IMR-90 (cell line): ENCODE results near the gene ABCC3. TPM values are rescaled to one million over a fixed set of nuclear protein-coding genes. Genes with fewer than 3 reads are reported as not detected.

Source experiments
- ATAC-seq: fragments of 200-7000 bp; cut with Tn5 transposase; 2 replicates; pipeline ENCODE4 v1.9.1; 2020; ENCODE audit warnings: low read depth, mild to moderate bottlenecking, moderate library complexity
- BruUV-seq: library from RNA; stranded (reverse); fragments of 400-500 nt; replicated peaks from 2 replicates; lab custom pipeline; 2021; lab: Mats Ljungman, UMichigan
- CTCF ChIA-PET: fragments of 300-600 bp; formaldehyde crosslinking; extraction: SDS; loops from one replicate; lab custom pipeline; 2021; ENCODE audit warnings: antibody characterized with exemption; lab: Yijun Ruan, JAX
- POLR2A ChIA-PET: fragments of 300-600 bp; sonication (Branson Sonifier 250); formaldehyde crosslinking; loops from one replicate; lab custom pipeline; 2022; ENCODE audit warnings: antibody characterized with exemption; ENCODE audit not compliant: unreplicated experiment; lab: Charles Lee
- DNase-seq: peaks from one replicate; pipeline ENCODE4 v3.0.0; 2013
- H2AFZ ChIP-seq: replicated peaks from 2 replicates; pipeline ENCODE3; 2013; ENCODE audit warnings: low read length, mild to moderate bottlenecking; ENCODE audit not compliant: poor library complexity
- H2AK5ac ChIP-seq: 2 replicates; pipeline ENCODE4 v1.6.1; 2013; ENCODE audit warnings: low read depth, low read length, inconsistent platforms
- H2AK9ac ChIP-seq: replicated peaks from 2 replicates; pipeline ENCODE3; 2013; ENCODE audit warnings: mild to moderate bottlenecking, low read depth, low read length, moderate library complexity; ENCODE audit not compliant: poor library complexity
- H2BK120ac ChIP-seq: 2 replicates; pipeline ENCODE4 v1.6.1; 2013; ENCODE audit warnings: low read depth, low read length, inconsistent platforms
- H2BK15ac ChIP-seq: 3 replicates; pipeline ENCODE4 v1.6.1; 2013; ENCODE audit warnings: low read depth, low read length, inconsistent platforms
- H2BK20ac ChIP-seq: 2 replicates; pipeline ENCODE4 v1.6.1; 2013; ENCODE audit warnings: low read depth, mild to moderate bottlenecking, inconsistent platforms, low read length, moderate library complexity
- H2BK5ac ChIP-seq: 2 replicates; pipeline ENCODE4 v1.6.1; 2013; ENCODE audit warnings: mild to moderate bottlenecking, low read depth, low read length, inconsistent platforms; ENCODE audit not compliant: poor library complexity, severe bottlenecking
- H3K14ac ChIP-seq: replicated peaks from 2 replicates; pipeline ENCODE4 v1.6.1; 2013; ENCODE audit warnings: low read depth, low read length, inconsistent platforms
- H3K18ac ChIP-seq: 2 replicates; pipeline ENCODE4 v1.6.1; 2013; ENCODE audit warnings: low read depth, low read length, control low read depth
- H3K23ac ChIP-seq: 2 replicates; pipeline ENCODE4 v1.6.1; 2013; ENCODE audit warnings: low read depth, low read length, inconsistent platforms
- H3K27ac ChIP-seq: 2 replicates; pipeline ENCODE4 v1.5.1; 2013; ENCODE audit warnings: mild to moderate bottlenecking, control low read depth, low read length; ENCODE audit not compliant: insufficient read depth
- H3K27me3 ChIP-seq: 2 replicates; pipeline ENCODE4 v1.6.1; 2013; ENCODE audit warnings: low read length; ENCODE audit not compliant: control insufficient read depth, insufficient read depth
- H3K36me3 ChIP-seq: 2 replicates; pipeline ENCODE4 v1.6.1; 2013; ENCODE audit warnings: low read length, mixed read lengths; ENCODE audit not compliant: control insufficient read depth, insufficient read depth
- H3K4ac ChIP-seq: 2 replicates; pipeline ENCODE4 v1.6.1; 2013; ENCODE audit warnings: low read depth, low read length, inconsistent platforms
- H3K4me1 ChIP-seq: 2 replicates; pipeline ENCODE4 v1.6.1; 2013; ENCODE audit warnings: low read length, mixed read lengths; ENCODE audit not compliant: control insufficient read depth, insufficient read depth
- H3K4me2 ChIP-seq: 2 replicates; pipeline ENCODE4 v1.6.1; 2013; ENCODE audit warnings: low read depth, mild to moderate bottlenecking, control low read depth, low read length, moderate library complexity
- H3K4me3 ChIP-seq: 2 replicates; pipeline ENCODE4 v1.5.1; 2013; ENCODE audit warnings: low read depth, mild to moderate bottlenecking, control low read depth, low read length, moderate library complexity; ENCODE audit not compliant: insufficient read depth
- H3K56ac ChIP-seq: 2 replicates; pipeline ENCODE4 v1.6.1; 2013; ENCODE audit warnings: low read length, inconsistent platforms; ENCODE audit not compliant: insufficient read depth; ENCODE audit errors: extremely low read depth
- H3K79me1 ChIP-seq, 2 experiments: 2 replicates each; pipeline ENCODE4 v1.6.1; 2013; ENCODE audit warnings: low read length in 2 of 2, inconsistent platforms in 1 of 2, low read depth in 1 of 2
- H3K9ac ChIP-seq: 2 replicates; pipeline ENCODE4 v1.6.1; 2013; ENCODE audit warnings: low read depth, low read length, control low read depth
- H3K9me1 ChIP-seq: 2 replicates; pipeline ENCODE4 v1.6.1; 2013; ENCODE audit warnings: low read length, inconsistent platforms; ENCODE audit not compliant: insufficient read depth
- H3K9me3 ChIP-seq: 2 replicates; pipeline ENCODE4 v1.6.1; 2013; ENCODE audit warnings: low read length; ENCODE audit not compliant: control insufficient read depth, insufficient read depth
- H4K20me1 ChIP-seq: 2 replicates; pipeline ENCODE4 v1.6.1; 2013; ENCODE audit warnings: low read length, inconsistent platforms; ENCODE audit not compliant: insufficient read depth
- H4K5ac ChIP-seq: 2 replicates; pipeline ENCODE4 v1.6.1; 2013; ENCODE audit warnings: mild to moderate bottlenecking, low read depth, low read length, control low read depth
- H4K8ac ChIP-seq, 2 experiments: 2 replicates each; pipeline ENCODE4 v1.6.1; 2013; ENCODE audit warnings: low read depth in 2 of 2, low read length in 2 of 2, control low read depth in 1 of 2, inconsistent platforms in 1 of 2
- H4K91ac ChIP-seq: 2 replicates; pipeline ENCODE4 v1.6.1; 2013; ENCODE audit warnings: low read depth, low read length, inconsistent platforms; ENCODE audit not compliant: insufficient read depth
- BHLHE40 ChIP-seq: fragments of 150-350 bp; IDR thresholded peaks from 2 replicates; pipeline ENCODE4 v1.6.1; 2016; ENCODE audit warnings: mild to moderate bottlenecking, low read depth, low read length
- CEBPB ChIP-seq: IDR thresholded peaks from 2 replicates; pipeline ENCODE4 v1.6.1; 2012; ENCODE audit warnings: low read depth, low read length, improper control_type of control experiment
- CHD1 ChIP-seq: IDR thresholded peaks from 2 replicates; pipeline ENCODE4 v1.6.1; 2012; ENCODE audit warnings: low read depth, low read length, improper control_type of control experiment
- CTCF ChIP-seq: conservative IDR thresholded peaks from 2 replicates; pipeline ENCODE4 v1.5.1; 2012; ENCODE audit warnings: mild to moderate bottlenecking, low read depth, low read length, improper control_type of control experiment
- FOS ChIP-seq: fragments of 150-350 bp; IDR thresholded peaks from 2 replicates; pipeline ENCODE4 v1.6.1; 2016; ENCODE audit warnings: low read depth, low read length
- MAFK ChIP-seq: IDR thresholded peaks from 2 replicates; pipeline ENCODE4 v1.6.1; 2012; ENCODE audit warnings: low read depth, low read length, improper control_type of control experiment
- MAZ ChIP-seq: IDR thresholded peaks from 2 replicates; pipeline ENCODE4 v1.6.1; 2012; ENCODE audit warnings: low read depth, mild to moderate bottlenecking, low read length, improper control_type of control experiment, moderate library complexity, borderline replicate concordance
- MXI1 ChIP-seq: IDR thresholded peaks from 2 replicates; pipeline ENCODE4 v1.6.1; 2012; ENCODE audit warnings: low read depth, mild to moderate bottlenecking, low read length, moderate library complexity, borderline replicate concordance
- NFE2L2 ChIP-seq: fragments of 150-350 bp; IDR thresholded peaks from 2 replicates; pipeline ENCODE4 v1.6.1; 2016; ENCODE audit warnings: low read depth, mild to moderate bottlenecking, low read length
- RAD21 ChIP-seq: IDR thresholded peaks from 2 replicates; pipeline ENCODE4 v1.6.1; 2012; ENCODE audit warnings: low read length, improper control_type of control experiment
- RCOR1 ChIP-seq: IDR thresholded peaks from 2 replicates; pipeline ENCODE4 v1.6.1; 2012; ENCODE audit warnings: mild to moderate bottlenecking, low read length, improper control_type of control experiment; ENCODE audit not compliant: insufficient replicate concordance
- RFX5 ChIP-seq: IDR thresholded peaks from 2 replicates; pipeline ENCODE4 v1.8.0; 2012; ENCODE audit warnings: low read depth, mild to moderate bottlenecking, low read length, moderate library complexity
- SMC3 ChIP-seq: fragments of 150-350 bp; IDR thresholded peaks from 2 replicates; pipeline ENCODE4 v1.6.1; 2016; ENCODE audit warnings: low read depth, mild to moderate bottlenecking, antibody characterized with exemption, low read length, moderate library complexity
- WGBS, 2 experiments: methylation state at CpG; one replicate each; pipeline versions ENCODE4 v1.1.5 to v1.1.7; 2013; ENCODE audit warnings: missing lambda C conversion rate in 2 of 2; ENCODE audit not compliant: insufficient read length in 1 of 2; ENCODE audit errors: extremely low coverage in 2 of 2; 5-methylcytosine and 5-hydroxymethylcytosine counted together
- dilution Hi-C: fragments of 300-500 bp; cut with HindIII; formaldehyde crosslinking; loops from one replicate; pipeline ENCODE4 v1.14.3; 2018; ENCODE audit warnings: low sequenced_read_pairs; ENCODE audit not compliant: unreplicated experiment
- in situ Hi-C: fragments of 300-500 bp; cut with MboI; formaldehyde crosslinking; loops from 3 replicates; pipeline ENCODE4 v1.14.3; 2019; ENCODE audit warnings: low sequenced_read_pairs, inconsistent platforms, mixed read lengths
- intact Hi-C: fragments of 100-400 bp; cut with micrococcal nuclease; formaldehyde crosslinking; loops from 2 replicates; pipeline ENCODE4 v1.10.0; 2022
- polyA plus RNA-seq, 3 experiments: library from polyadenylated mRNA; depleted of rRNA; stranded (reverse); fragments of >200 nt; gene quantifications; 2 replicates each; pipeline ENCODE4 v1.2.3, GENCODE V29; 2012; ENCODE audit warnings: low replicate concordance in 1 of 3
- total RNA-seq: library from RNA; depleted of rRNA; stranded (reverse); fragments of >200 nt; gene quantifications from 2 replicates; pipeline ENCODE4 v1.2.3, GENCODE V29; 2012
- TF ChIP-seq, protein P1 (sequence below): fragments of 150-350 bp; IDR thresholded peaks from 2 replicates; pipeline ENCODE4 v1.6.1; 2017; ENCODE audit warnings: mild to moderate bottlenecking, antibody characterized with exemption, low read length, low read depth

The ABCC3 gene
- total and polyA plus RNA-seq, 2 of the 4 experiments (the other 2 are of a cell fraction), result 3.2 to 6.6 TPM

DNA sequence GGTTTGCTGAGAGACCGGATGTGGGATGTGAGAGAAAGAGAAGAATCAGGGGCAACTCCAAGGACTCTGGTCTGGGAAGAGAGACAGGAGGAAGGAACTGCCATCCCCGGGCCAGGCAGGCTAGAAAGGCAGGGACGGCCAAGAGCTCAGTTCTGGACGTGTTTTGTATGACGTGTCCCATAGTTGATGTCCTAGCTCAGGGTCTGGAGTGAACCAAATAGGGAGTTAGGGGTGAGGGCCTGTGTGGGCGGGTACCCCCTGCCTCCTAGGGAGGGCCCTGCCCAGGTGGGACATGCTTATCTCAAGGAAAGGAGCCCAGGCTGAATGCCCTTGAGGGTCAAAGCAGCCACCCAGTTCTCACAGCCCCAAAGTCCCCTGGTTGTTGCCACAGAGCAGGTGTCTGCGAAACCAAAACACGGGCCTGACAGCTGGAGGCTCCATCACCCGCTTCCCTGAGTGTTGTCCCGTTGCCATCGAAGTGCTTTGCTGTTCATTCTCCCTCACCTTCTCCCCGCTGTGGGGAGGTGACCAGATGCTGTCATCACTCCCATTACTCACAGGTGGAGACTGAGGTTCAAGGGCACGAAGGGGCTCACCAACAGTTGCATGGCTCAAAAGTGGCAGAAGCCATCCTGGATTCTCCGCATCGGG lies 7.5 kb downstream of the ABCC3 start:
- no peak for DNase-seq
- H4K5ac ChIP-seq, result no peak overlapping the region
- dilution Hi-C loops (no loop called here), in situ Hi-C loops (no loop called here), intact Hi-C loops (no loop called here)
- peak overlapping the region; percentile 32 for H4K91ac ChIP-seq
- WGBS, 2 experiments, result 84% methylated on average over 10 of the region's 15 CpGs; no CpG with 5 or more reads in 1 of the 2 experiments
- no peak overlapping the region for H3K56ac ChIP-seq
- H3K9me3 ChIP-seq, result no peaks in the 10 kb centered on the region
- H3K14ac ChIP-seq, result peak overlapping the region; percentile 48; the same call in 1 of the 2 replicates
- TF ChIP-seq CHD1, result no peak
- TF ChIP-seq NFE2L2, result no peak
- no peak for TF ChIP-seq SMC3
- TF ChIP-seq CEBPB, result no peak
- no peak for TF ChIP-seq CTCF
- TF ChIP-seq RCOR1, result no peak
- TF ChIP-seq RAD21, result no peak
- TF ChIP-seq MAFK, result no peak
- TF ChIP-seq RFX5, result no peak
- no peak for TF ChIP-seq MAZ
- TF ChIP-seq, protein P1, sequence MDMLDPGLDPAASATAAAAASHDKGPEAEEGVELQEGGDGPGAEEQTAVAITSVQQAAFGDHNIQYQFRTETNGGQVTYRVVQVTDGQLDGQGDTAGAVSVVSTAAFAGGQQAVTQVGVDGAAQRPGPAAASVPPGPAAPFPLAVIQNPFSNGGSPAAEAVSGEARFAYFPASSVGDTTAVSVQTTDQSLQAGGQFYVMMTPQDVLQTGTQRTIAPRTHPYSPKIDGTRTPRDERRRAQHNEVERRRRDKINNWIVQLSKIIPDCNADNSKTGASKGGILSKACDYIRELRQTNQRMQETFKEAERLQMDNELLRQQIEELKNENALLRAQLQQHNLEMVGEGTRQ, result no peak
- TF ChIP-seq MXI1, result no peak
- no peak for TF ChIP-seq BHLHE40
- TF ChIP-seq FOS, result no peak
- H2AFZ ChIP-seq, result no peak overlapping the region
- no peak overlapping the region for H2BK5ac ChIP-seq
- H3K27me3 ChIP-seq, result no peaks in the 10 kb centered on the region
- H3K4me3 ChIP-seq, result no peak overlapping the region
- peaks cover 31% of the 10 kb centered on the region for H3K4me1 ChIP-seq
- H3K79me1 ChIP-seq, result peaks cover 20 to 51% of the 10 kb centered on the region in 2 experiments; a peak in 3 of 4 replicates
- H2BK20ac ChIP-seq, result no peak overlapping the region; the same call in 1 of the 2 replicates
- H4K20me1 ChIP-seq, result peaks cover 11% of the 10 kb centered on the region
- H3K9me1 ChIP-seq, result peaks cover 46% of the 10 kb centered on the region
- peak overlapping the region; percentile 70 for H2AK5ac ChIP-seq
- peak overlapping the region; percentile 26; the same call in 1 of the 2 replicates for H2BK120ac ChIP-seq
- H3K23ac ChIP-seq, result 0 out of 2 replicates have a peak overlapping the region, but pooled peaks have one; percentile 11
- no peak overlapping the region for H3K18ac ChIP-seq
- H2AK9ac ChIP-seq, result peak overlapping the region; percentile 29
- ChIA-PET CTCF (interaction anchor here (1.0 to 1.3 kb wide), 2 partner anchors 10 to 15 kb away, joined by 3 to 6 read pairs; no protein-coding TSS in a partner anchor), POLR2A (no interaction called here)
- peak overlapping the region; percentile 53 for H3K4ac ChIP-seq
- no peak for ATAC-seq
- no TSS peak for BruUV-seq
- H2BK15ac ChIP-seq, result peak overlapping the region; percentile 48; the same call in 1 of the 3 replicates
- no peak overlapping the region for H3K27ac ChIP-seq
- peak overlapping the region in 1 of 2 experiments; percentile 10; a peak in 2 of 4 replicates for H4K8ac ChIP-seq
- H3K36me3 ChIP-seq, result no peaks in the 10 kb centered on the region
- H3K9ac ChIP-seq, result no peak overlapping the region
- H3K4me2 ChIP-seq, result no peak overlapping the region
